MM.1S (cell line): ENCODE measurements around the gene CYP4F8.

Experiments
- CTCF ChIP-seq: fragments of 300-600 bp; sonication (generic); IDR thresholded peaks from 2 replicates; pipeline ENCODE4 v1.5.1; 2016; ENCODE audit warnings: antibody characterized with exemption, low read length, mixed read lengths
- EZH2 ChIP-seq: fragments of 300-600 bp; sonication (generic); optimal IDR thresholded peaks from 2 replicates; pipeline ENCODE3; 2017; ENCODE audit warnings: low read depth, mild to moderate bottlenecking, antibody characterized with exemption, low read length, mixed read lengths
- EZH2phosphoT487 ChIP-seq: fragments of 300-600 bp; sonication (generic); IDR thresholded peaks from 2 replicates; pipeline ENCODE4 v1.6.1; 2018; ENCODE audit warnings: antibody characterized with exemption, low read length

- TF ChIP-seq CTCF = no peak
- TF ChIP-seq EZH2 = no peak
- TF ChIP-seq EZH2phosphoT487 = no peak
These were observed 2.7 kb upstream of the CYP4F8 start for GRCh38 chr19:15612342-15612741.
